Measurements from ENCODE around the gene VEGFB. TPM values are rescaled to one million over a fixed set of nuclear protein-coding genes. Genes with fewer than 3 reads are reported as not detected.
"Not testable (repeated sequence)": the region's sequence is repeated elsewhere in the genome, so short reads cannot be mapped to it uniquely, and the experiment has no call there.

The VEGFB gene
- total RNA-seq, 1 donor from 2014 or later, result 150 TPM

- no peak for TF ChIP-seq CTCF (IDR thresholded peaks at IDR 0.05)
- DNase-seq (no peak), ATAC-seq (no peak)
- no peaks in the 10 kb centered on the region for H3K9me3 ChIP-seq
- no peaks in the 10 kb centered on the region for H3K27me3 ChIP-seq (ENCODE audit: low read depth)
- peaks cover 16% of the 10 kb centered on the region for H3K36me3 ChIP-seq
- H3K27ac ChIP-seq, result no peak overlapping the region
- no peak overlapping the region for H3K4me3 ChIP-seq
- H3K4me1 ChIP-seq, result peaks cover 51% of the 10 kb centered on the region
- intact Hi-C loops (cut with DNase I), result no loop called here
These were observed 9.7 kb downstream of the VEGFB start for GRCh38 chr11:64244107-64244506.

DNA sequence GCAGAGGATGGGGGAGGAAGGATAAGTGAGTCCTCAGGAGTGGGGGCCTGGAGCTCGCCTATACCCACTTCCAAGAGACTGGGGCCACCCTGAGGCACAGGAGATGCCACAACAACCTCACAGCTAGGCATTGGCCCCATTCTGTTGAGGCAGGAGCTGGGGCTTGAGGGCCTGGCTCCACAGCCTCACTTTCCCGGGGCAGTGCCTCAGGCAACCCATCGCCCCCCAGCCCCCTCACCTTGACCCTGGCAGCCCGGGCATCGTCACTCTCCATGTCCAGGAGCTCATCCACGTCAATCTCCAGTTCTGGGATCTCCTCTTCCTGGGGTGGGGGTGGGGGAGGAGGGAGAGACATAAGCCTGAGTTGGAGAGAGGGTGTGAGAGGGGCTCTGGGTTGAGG lies 10.6 kb downstream of the VEGFB start:
- H3K27ac ChIP-seq, result peak overlapping the region; percentile 72
- H3K36me3 ChIP-seq, result peaks cover 13% of the 10 kb centered on the region
- TF ChIP-seq CTCF (IDR thresholded peaks at IDR 0.05), result no peak
- H3K4me1 ChIP-seq, result peaks cover 42% of the 10 kb centered on the region
- peak overlapping the region; percentile 76 for H3K4me3 ChIP-seq
- DNase-seq (no peak), ATAC-seq (no peak)
- H3K9me3 ChIP-seq, result no peaks in the 10 kb centered on the region
- intact Hi-C loops (cut with DNase I), result no loop called here
- no peaks in the 10 kb centered on the region for H3K27me3 ChIP-seq (ENCODE audit: low read depth)

- Histone ChIP-seq H3K4me1 (peaks cover 38% of the 10 kb centered on the region), H3K36me3 (peaks cover 13% of the 10 kb centered on the region), H3K4me3 (peak overlapping the region; percentile 76), H3K27me3 (ENCODE audit: low read depth) (no peaks in the 10 kb centered on the region), H3K9me3 (no peaks in the 10 kb centered on the region), H3K27ac (peak overlapping the region; percentile 72)
- ATAC-seq (no peak), DNase-seq (no peak)
- intact Hi-C loops (cut with DNase I), result no loop called here
- TF ChIP-seq CTCF (IDR thresholded peaks at IDR 0.05), result no peak
These were observed 11.0 kb downstream of the VEGFB start for GRCh38 chr11:64245401-64245796.

DNA sequence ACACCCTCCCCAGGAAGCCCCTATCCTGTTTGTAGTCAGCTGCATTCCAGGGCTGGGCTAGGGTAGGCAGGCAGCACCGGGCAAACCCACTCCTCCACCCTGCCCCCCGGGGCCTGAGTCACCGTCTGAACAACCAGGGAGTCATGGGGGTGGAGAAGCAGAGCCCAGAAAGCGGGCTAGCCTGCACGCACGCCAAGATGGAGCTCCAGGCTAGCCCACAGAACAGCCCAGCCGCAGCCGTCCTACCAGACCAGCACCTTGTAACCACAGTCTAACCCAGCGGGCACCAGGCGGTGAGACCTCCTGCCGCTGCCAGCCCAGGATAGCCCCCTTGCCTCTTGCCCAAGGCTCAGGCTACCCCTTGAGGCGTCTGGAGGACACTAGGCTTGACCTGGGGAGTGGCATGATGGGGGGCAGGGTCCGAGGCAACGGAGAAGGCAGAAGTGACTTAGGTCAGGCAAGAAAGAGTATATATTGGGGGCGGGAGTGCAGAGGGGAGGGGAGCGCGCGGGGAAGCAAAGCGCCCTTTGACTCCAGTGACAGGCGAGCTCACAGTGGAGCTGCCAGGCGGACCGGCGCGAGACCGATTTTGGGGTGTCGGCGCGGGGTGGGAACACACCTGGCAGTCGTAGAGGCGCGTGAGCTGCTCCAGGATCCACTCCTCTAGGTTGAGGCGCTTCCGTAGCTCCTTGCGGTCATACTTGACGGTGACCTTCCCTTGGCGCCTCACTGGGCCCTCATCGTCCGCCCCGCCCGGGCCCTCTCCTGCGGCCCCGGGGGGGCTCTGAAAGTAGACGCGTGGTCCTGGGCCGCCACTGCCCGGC lies 11.6 kb downstream of the VEGFB start:
- no peak for ATAC-seq
- Histone ChIP-seq H3K36me3 (peaks cover 13% of the 10 kb centered on the region), H3K4me1 (peaks cover 41% of the 10 kb centered on the region), H3K4me3 (peak overlapping the region; percentile 76), H3K27me3 (ENCODE audit: low read depth) (no peaks in the 10 kb centered on the region), H3K27ac (peak overlapping the region; percentile 72), H3K9me3 (no peaks in the 10 kb centered on the region)
- intact Hi-C loops (cut with DNase I), result no loop called here
- no peak for TF ChIP-seq CTCF (IDR thresholded peaks at IDR 0.05)
- peak; percentile 76 for DNase-seq

DNA sequence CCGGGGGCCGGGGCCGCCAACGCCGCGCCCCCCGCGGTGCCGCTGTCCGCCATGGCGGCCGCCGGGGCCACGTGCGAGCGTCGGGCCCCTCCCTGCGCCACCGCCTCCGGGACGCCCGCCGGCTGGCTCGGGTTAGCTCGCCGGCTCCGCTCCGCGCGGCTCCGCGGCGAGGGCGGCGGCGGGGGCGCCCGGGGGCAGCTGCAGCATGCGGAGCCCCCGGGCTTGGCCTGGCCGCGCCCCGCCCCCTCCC lies 12.2 kb downstream of the VEGFB start:
- H3K27ac ChIP-seq; intact Hi-C loops (cut with DNase I); DNase-seq; ATAC-seq; H3K27me3 ChIP-seq (ENCODE audit: low read depth); H3K9me3 ChIP-seq: not testable (repeated sequence)
- H3K36me3 ChIP-seq, result peaks cover 13% of the 10 kb centered on the region
- H3K4me3 ChIP-seq, result peak overlapping the region; percentile 94
- H3K4me1 ChIP-seq, result peaks cover 42% of the 10 kb centered on the region

DNA sequence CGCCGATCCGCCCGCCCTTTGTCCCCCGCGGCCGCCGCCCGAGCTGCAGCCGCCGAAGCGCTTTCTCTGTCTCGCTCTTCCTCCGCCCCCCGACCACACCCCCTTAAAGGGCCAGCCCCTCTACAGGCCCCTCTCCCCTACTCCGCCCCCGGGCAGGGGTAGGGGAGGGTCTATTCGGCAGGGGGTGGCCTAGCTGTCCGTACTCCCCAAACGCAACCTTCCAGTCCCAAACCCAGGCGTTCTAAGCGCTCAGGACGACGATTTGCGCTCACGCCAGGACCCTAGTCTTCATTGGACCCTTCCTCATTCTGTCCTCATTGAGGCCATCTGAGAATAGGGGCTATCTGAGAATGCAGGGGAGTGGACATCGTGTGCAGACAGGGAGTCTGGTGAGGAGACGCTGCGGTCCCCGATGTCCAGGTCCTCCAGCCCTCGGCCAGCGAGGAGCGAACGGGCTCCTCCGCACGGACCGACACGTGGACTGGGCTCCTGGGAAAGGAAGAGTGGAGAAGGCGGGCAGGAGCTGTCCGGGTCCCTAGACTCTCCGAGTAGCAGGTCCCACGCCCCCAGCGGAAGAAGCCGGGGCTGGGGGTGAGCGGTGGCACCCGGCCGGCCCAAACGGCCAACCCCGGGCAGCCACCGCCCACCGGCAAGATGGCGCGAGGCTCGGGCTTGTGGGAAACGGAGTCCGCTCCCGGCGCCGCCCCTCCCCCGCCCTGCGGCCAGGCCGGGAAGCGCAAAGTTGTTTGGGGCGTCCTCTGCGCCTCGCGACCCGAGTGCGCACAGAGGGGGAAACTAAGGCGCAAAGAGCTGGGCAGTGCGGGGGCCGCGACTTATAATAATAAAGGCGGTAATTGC lies 12.7 kb downstream of the VEGFB start, which contains the start of gene PPP1R14B:
TSS of gene PPP1R14B (minus strand) at position 73 of the 858 bp plus-strand sequence. CDS start 270 bp downstream, outside the sequence.
- Histone ChIP-seq H3K4me1 (peaks cover 42% of the 10 kb centered on the region), H3K27ac (peak within 1 kb of the TSS; percentile 79), H3K27me3 (ENCODE audit: low read depth) (no peaks in the 10 kb centered on the region), H3K9me3 (no peaks in the 10 kb centered on the region), H3K36me3 (peaks cover 13% of the 10 kb centered on the region), H3K4me3 (peak within 1 kb of the TSS; percentile 94)
- ATAC-seq (peak; percentile 80 to 86), DNase-seq (peak; percentile 92)
- intact Hi-C loops (cut with DNase I), result no loop called here
- TF ChIP-seq CTCF (IDR thresholded peaks at IDR 0.05), result peak; percentile 21
